HL-60/S4 treated with retinoic acid at 250 ng/mL for 4 days and 3 days (cell line): ENCODE measurements around the gene CUL9.

ENCODE experiments used
- in situ Hi-C: fragments of 300-500 bp; cut with MboI; formaldehyde crosslinking; loops from 2 replicates; pipeline ENCODE4 v1.7.0; 2022; ENCODE audit warnings: low sequenced_read_pairs

CUL9 gene

DNA sequence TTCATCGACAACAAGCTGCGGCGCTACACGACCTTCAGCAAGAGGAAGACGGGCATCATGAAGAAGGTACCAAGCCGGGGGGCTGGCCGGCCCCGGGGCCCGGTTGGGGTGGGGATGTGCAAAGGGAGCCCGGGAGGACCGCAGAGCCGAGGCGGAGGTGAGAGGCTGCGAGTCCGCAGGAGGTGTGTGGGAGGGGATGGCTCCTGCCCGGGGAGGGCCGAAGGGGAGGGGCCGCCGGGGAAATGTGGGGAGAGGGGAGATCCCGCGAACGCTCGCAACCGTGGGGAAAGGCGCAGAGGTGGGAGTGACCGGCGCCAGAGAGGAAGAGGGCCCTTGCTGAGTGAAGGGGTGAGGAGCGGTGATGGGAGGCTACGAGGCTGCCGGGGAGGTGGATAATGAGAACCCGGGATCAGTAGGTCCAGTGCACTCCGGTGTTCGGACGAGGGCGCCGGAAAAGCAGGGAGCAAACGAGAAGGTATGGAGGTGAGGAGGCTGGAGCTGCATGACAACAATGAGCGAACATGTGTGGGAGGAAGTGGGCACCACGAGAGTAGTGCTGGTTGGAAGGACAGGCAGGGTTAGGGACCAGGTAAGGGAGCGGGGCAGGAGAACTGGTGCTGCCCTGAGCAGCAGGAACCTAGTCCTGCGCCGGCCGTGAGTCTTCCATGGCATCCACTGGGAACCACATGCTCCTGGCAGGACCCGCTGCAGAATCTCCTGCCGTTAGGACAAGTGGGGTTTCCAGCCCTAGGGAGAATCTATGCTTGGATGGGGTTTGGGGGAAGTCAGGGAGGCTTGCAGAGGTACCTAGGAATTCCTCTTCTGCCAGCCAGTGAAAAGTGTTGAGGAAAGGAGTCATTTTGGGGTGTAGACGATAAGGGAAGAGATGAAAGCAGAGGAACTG, 9.6 kb upstream of the CUL9 start:
- in situ Hi-C loops = no loop called here

DNA sequence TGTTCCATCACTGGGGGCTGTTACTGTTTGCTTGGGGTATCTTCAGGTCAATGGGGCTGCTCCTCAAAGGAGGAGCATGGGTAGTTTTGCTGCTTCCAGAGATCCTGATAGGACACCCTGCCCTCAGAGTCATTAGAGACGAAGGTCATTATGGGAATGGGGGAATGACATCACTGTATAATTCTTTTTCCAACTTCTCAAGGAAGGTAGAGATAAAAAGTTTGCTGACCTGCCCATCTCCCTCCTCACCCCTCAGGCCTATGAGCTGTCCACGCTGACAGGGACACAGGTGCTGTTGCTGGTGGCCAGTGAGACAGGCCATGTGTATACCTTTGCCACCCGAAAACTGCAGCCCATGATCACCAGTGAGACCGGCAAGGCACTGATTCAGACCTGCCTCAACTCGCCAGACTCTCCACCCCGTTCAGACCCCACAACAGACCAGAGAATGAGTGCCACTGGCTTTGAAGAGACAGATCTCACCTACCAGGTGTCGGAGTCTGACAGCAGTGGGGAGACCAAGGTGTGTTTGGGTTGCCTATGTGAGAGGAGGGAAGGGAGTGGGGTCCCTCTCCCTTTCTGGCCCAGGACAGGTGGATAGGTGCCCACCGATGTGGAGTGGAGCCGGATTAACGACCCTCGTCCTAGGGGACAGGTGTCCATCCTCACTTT, 8.3 kb upstream of the CUL9 start:
- in situ Hi-C loops = no loop called here

DNA sequence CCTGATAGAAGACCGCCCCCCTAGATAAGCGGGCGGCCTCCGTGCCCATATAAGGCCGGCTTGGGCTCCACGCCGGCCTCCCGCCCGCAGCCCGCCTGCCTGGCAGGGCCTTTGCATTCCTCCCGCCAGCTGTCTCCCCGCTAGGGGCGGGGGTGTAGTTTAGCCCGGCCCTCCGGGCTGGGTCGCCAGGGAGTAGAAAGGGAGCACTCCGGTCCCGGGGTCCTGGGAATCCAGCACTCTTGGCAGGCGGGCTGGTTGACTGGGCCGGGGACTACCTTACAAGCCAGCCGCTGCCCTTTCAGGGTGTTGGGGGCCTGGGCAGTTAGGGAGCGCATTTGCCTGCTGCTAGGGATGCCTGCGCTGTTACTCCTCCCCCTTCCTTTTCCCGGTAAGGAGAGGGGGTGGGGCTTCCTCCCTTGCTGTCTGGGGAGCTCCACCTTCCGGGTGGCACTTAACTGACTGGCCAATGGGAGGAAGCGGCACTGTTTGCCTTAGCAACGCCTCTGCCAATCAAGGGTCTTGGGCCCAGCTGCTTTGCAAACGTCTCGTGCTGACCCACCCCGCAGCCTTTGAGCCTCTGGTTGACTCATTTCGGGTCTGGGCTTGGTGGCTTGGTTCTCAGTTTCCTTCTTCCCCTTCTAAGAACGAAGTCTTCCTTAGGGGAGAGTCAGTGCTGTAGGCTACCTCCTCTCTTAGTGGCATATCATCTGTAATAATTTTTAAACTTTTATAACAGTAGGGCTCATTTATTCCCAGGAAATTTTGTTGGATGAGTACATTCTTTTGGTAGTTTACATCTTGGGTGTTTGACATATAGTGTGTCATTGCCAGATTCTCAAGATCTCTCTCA, 7.5 kb upstream of the CUL9 start:
- in situ Hi-C loops = no loop called here

DNA sequence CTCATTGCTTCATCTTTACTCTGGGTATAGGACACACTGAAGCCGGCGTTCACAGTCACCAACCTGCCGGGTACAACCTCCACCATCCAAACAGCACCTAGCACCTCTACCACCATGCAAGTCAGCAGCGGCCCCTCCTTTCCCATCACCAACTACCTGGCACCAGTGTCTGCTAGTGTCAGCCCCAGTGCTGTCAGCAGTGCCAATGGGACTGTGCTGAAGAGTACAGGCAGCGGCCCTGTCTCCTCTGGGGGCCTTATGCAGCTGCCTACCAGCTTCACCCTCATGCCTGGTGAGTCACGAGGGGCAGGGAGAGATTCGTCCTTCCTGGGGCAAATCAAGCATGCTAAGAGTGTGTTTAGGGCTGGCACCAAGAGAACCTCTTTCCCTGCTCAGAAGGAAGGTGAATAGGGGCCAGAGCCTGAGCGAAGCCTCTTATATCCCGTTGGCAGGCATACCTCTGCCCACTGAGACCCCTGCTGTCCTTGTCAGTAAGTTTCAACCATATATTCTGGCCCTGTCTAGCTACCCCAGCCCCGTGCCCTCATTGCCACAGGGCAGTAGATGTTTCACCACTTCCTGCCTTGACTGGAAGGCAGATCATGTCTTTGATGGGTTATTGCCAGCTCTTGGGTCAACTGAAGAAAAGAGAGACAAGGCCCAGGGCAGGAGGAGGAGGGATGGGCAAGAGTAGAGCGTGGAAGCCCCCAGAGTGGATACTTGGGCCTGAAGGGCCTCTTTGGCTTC, 6.1 kb upstream of the CUL9 start:
- in situ Hi-C loops = no loop called here

DNA sequence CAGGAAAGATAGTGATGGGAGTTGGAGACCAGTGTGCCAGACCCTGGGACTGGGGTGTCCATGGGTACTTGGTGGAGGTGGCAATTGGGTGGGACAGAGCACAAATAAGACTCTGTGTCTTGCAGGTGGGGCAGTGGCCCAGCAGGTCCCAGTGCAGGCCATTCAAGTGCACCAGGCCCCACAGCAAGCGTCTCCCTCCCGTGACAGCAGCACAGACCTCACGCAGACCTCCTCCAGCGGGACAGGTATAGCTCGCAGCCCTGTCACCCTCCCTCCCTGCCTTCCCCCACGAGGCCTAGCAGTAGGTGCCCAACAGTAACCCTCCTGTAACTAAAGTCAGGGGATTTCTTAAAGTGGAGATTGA, 5.6 kb upstream of the CUL9 start:
- in situ Hi-C loops = no loop called here

DNA sequence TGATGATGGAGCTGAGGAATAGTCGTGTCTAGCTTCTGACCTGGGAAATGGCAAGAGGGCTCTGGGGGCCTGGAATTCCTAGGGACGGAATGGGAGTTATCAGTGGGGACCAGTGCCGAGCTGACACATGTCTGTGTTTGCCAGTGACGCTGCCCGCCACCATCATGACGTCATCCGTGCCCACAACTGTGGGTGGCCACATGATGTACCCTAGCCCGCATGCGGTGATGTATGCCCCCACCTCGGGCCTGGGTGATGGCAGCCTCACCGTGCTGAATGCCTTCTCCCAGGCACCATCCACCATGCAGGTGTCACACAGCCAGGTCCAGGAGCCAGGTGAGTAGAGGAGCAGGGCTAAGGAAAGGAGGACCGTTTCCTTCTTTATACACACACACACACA, 3.8 kb upstream of the CUL9 start:
- in situ Hi-C loops = no loop called here

DNA sequence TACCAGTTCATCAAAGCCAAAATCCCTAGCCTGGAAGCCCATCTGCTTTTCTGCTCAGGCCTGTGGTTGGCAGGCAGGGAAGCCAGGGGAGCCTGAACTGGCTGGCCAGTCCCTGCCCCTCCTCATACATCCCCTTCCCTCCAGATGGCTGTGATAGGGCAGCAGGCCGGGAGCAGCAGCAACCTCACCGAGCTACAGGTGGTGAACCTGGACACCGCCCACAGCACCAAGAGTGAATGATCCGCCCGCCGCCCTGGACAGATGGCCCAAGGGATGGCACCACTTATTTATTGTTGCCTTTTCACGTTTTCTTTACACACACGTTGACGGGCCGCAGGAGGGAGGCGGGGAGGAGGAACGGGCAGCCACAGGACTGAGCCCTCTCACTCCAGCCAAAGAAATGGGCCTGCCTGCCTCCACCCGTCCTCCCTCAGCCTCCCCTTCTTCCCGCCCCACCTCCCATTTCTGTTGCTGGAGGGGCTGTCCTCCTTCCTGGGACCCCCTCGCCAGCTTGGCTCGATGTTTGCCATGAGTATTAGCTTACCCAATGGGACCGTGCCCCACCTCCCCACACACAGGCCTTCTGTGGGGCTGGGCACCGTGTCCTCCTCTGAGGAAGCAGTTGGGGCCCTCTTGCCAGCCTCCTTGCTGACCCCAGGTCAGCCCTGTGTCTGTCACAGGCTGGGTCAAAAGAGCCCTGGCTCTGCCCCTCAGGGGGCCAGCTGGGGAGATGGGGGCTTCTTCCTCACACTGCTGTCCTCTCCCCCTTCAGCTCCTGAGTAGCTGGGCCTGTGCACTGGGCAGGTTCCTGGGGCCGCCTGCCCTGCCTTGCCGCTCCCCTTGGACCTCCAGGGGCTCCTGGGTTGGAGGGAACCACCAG, 2.8 kb upstream of the CUL9 start:
- in situ Hi-C loops = no loop called here

DNA sequence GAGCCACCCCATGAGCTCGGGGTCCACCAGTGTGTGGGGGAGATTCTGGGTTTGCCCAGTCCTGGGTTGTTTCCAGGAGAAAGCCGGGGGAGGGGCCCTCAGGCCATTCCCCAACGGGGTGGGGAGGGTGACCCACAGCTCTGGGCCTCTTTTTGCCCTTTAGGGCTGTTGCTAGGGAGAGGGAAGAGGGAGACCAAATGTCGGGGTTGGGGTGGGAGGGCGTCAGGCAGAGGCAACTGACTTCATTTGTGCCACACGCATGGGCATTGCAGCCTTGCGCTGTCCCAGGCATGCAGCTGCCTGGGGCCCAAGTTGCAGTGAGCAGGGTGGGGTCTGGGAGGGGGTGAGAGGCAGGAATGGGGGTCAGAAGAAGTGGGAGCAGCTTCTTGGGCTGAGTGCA, 1.9 kb upstream of the CUL9 start:
- in situ Hi-C loops = no loop called here

DNA sequence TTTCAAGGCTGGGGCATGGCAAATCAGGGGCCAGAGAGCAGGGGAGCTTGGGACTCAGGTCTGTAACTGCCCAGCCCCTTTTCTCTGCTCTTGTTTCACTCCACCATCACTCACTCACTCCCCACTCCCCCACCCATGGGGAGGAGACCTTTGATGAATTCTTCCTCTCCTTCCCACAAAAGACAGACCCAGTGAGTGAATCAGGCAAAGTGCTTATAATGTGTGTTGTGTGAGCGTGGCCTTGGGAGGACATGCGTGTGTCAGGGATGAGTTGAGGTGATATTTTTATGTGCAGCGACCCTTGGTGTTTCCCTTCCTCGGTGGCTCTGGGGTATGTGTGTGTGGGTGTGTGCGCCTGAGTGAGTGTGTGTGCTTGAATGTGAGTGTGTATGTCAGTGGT, 1.0 kb upstream of the CUL9 start:
- in situ Hi-C loops = no loop called here

DNA sequence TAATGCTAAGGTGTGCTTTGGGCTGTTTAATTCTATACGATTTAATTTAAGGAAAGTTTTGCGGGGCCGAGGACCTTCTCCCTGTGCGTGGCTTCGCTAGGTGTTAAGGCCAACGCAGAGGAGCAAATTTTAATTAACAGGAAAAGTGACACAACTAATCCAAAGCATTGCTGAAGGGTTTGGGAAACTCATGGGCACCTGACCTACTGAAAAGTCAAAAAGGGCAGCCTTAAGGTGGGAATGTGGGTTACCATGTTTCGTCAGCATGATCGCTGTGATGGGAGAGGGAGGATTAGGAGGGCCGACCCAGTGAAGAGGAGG, 415 bp upstream of the CUL9 start:
- in situ Hi-C loops = no loop called here

DNA sequence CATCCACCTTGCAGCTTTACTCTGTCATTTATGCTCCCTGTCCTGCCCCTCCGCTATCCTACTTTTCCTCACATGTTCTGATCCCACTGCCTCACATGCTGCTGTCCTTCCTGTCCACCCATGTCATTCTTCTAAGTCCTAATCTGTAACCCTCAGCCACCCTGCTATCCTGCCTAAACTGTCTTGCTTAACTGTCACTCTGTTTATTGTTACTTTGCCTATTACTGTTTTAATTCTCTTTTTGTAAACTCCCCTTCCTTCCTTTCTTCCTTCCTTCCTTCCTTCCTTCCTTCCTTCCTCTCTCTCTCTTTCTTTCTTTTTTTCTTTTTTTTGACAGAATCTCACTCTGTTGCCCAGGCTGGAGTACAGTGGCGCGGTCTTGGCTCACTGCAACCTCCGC, 1.4 kb downstream of the CUL9 start:
- in situ Hi-C loops = no loop called here

DNA sequence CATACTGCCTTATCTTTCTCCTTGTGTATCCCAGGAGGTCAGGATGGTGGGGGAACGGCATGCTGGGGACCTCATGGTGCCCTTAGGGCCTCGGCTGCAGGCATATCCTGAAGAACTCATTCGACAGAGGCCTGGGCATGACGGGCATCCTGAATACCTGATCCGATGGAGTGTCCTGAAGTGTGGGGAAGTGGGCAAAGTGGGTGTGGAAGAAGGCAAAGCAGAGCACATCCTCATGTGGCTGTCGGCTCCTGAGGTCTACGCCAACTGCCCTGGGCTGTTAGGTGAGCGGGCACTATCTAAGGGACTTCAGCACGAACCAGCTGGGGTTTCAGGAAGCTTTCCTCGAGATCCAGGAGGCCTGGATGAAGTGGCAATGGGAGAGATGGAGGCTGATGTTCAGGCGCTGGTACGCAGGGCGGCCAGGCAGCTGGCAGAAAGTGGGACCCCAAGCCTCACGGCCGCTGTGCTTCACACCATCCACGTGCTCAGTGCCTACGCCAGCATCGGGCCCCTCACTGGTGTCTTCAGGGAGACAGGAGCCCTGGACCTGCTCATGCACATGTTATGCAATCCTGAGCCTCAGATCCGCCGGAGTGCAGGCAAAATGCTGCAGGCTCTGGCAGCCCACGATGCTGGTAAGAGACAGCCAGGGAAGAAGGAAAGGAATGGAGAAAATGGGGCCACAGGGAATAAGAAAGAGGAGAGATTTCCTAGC, 2.4 kb downstream of the CUL9 start:
- in situ Hi-C loops = no loop called here

DNA sequence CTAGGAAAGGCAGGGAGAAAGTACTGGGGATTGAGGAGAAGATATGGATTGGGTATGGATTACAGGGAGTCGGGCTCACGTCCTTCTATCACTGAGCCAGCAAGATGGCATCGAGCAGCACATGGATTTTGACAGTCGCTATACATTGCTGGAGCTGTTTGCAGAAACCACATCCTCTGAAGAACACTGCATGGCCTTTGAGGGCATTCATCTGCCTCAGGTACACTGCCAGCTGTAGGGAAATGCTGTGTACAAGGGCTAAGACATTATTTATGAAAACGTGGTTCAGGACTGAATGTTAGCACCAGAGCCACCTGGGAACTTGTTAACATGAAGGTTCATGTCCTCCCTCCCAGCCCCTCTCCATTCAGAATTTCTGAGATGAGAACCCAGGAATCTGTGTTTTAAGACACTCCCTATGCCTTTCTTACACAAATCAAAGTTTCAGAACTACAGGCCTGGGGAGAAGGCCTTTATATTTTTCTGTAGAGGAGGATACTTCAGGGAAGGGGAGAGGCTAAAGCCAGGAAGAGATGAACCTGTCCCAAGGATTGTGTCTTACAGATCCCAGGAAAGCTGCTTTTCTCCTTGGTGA, 3.5 kb downstream of the CUL9 start:
- in situ Hi-C loops = no loop called here

DNA sequence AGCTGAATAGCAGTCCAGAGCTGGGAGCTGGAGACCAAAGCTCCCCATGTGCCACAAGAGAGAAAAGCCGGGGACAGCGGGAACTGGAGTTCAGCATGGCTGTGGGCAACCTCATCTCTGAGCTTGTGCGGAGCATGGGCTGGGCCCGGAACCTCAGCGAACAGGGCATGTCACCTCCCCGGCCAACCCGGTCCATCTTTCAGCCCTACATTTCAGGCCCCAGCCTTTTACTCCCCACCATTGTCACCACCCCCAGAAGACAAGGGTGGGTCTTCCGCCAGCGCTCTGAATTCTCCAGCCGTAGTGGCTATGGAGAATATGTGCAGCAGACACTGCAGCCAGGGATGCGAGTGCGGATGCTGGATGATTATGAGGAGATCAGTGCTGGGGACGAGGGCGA, 4.0 kb downstream of the CUL9 start:
- in situ Hi-C loops = no loop called here

DNA sequence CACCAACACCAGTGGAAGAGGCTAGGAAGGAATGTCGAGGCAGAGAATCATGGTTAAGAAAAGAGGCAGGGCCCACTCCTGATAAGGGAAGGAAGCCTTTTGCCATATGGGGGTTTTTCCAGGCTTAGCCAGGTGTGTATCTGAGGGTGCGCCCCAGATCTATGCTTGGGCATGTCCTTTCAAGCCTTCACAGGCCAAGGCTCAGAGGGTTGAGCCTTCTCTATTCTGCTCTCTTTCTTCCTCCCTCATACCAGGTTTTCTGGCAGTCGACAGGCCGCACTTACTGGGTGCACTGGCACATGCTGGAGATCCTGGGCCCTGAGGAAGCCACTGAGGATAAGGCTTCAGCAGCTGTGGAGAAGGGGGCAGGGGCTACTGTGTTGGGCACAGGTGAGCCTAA, 4.7 kb downstream of the CUL9 start:
- in situ Hi-C loops = no loop called here

DNA sequence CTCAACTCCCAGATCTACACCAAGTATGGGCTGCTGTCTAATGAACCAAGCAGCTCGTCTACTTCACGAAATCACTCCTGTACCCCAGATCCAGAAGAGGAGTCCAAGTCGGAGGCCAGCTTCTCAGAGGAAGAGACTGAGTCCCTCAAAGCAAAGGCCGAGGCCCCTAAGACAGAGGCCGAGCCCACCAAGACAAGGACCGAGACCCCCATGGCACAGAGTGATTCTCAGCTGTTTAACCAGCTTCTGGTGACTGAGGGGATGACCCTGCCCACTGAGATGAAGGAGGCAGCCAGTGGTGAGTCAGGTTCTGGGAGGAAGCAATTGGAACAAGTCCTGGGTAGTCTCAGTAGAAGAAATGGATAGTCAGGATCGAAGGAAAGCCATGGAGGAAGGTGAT, 5.8 kb downstream of the CUL9 start:
- in situ Hi-C loops = no loop called here

DNA sequence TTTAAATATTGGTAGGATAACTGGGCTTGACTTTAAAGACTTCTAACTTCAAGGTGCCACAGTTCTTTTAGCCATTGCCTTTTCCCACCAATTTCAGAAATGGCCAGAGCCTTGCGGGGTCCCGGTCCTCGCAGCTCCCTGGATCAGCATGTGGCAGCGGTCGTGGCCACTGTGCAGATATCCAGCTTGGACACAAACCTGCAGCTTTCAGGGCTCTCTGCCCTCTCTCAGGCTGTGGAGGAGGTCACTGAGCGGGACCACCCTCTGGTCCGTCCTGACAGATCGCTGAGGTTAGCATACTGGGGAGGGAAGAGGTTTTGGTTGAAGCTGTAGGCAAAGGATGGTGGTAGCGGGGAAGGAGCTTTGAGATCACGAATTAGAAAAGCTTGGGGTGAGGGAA, 6.4 kb downstream of the CUL9 start:
- in situ Hi-C loops = no loop called here

DNA sequence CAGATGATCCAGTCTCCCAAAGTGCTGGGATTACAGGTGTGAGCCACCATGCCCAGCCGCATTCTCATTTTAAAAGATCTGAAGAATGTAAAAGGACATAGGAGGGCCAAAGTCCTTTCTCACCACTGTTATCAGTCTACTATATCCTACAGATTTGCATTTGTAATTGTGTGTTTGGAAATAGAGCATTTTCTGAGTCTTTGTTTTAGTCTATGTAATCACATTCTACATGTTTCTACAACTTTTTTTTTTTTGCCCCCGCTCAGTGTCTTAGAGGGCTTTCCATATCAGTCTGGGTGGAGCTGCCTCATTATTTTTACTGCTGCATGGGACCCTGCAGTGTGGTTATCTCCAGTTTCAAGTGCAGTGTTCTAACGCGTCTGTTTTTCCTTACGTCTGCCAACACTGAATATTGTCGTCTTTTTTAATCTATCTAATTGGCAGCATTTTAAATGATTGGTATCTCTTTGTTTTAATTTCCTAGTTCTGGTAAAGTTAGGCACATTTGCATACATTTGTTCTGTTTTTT, 7.8 kb downstream of the CUL9 start:
- in situ Hi-C loops = no loop called here

DNA sequence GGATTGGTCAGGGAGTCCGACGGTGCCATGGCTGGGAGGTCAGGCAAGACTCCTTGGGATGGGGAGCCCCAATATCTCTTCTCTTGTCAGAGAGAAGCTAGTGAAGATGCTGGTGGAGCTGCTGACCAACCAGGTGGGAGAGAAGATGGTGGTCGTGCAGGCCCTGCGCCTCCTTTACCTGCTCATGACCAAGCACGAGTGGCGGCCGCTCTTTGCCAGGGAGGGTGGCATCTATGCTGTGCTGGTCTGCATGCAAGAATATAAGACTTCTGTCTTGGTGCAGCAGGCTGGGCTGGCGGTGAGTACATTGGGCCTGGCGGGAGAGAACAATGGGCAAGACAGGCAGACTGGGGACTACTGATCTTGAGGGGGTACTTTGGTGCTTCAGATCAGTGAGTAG, 10.9 kb downstream of the CUL9 start:
- in situ Hi-C loops = no loop called here
